HG03521 (cell line): ENCODE results near the gene KMT2D.

Source experiments
- ATAC-seq: cut with Tn5 transposase; IDR thresholded peaks from one replicate; pipeline ENCODE4 v1.9.1; 2021; ENCODE audit warnings: mild to moderate bottlenecking, moderate library complexity; ENCODE audit not compliant: unreplicated experiment

Gene KMT2D

GRCh38 chr12:49055092-49055491, 5.5 kb downstream of the KMT2D start:
- ATAC-seq = no peak

GRCh38 chr12:49054524-49054923, 6.1 kb downstream of the KMT2D start:
- ATAC-seq = no peak

GRCh38 chr12:49054096-49054495, 6.5 kb downstream of the KMT2D start:
- no peak for ATAC-seq

- no peak for ATAC-seq
Measured at GRCh38 chr12:49052451-49053208, 8.0 kb downstream of the KMT2D start.

GRCh38 chr12:49051777-49052438, 8.7 kb downstream of the KMT2D start:
- ATAC-seq = no peak

GRCh38 chr12:49051373-49051764, 9.2 kb downstream of the KMT2D start:
- no peak for ATAC-seq

- no peak for ATAC-seq
Measured at GRCh38 chr12:49050507-49051372, 9.9 kb downstream of the KMT2D start.

GRCh38 chr12:49049566-49050224, 10.9 kb downstream of the KMT2D start:
- no peak for ATAC-seq

- ATAC-seq = no peak
Measured at GRCh38 chr12:49048953-49049352, 11.6 kb downstream of the KMT2D start.

GRCh38 chr12:49046129-49046895, 14.3 kb downstream of the KMT2D start:
- ATAC-seq = no peak

- no peak for ATAC-seq
Measured at GRCh38 chr12:49044660-49045059, 15.9 kb downstream of the KMT2D start.

GRCh38 chr12:49043856-49044258, 16.7 kb downstream of the KMT2D start:
- ATAC-seq = no peak

- no peak for ATAC-seq
Measured at GRCh38 chr12:49043241-49043640, 17.4 kb downstream of the KMT2D start.

GRCh38 chr12:49041881-49042484, 18.6 kb downstream of the KMT2D start:
- ATAC-seq = no peak

- ATAC-seq = no peak
Measured at GRCh38 chr12:49041036-49041880, 19.3 kb downstream of the KMT2D start.

- ATAC-seq = no peak
Measured at GRCh38 chr12:49040364-49040855, 20.2 kb downstream of the KMT2D start.

- ATAC-seq = no peak
Measured at GRCh38 chr12:49039421-49040363, 20.9 kb downstream of the KMT2D start.
